DOHH2 (cell line): ENCODE measurements around the gene GNG14.

Experiments used
- CTCF ChIP-seq: fragments of 200-600 bp; sonication (generic); IDR thresholded peaks from one replicate; pipeline ENCODE4 v1.5.1; 2014; ENCODE audit warnings: antibody characterized with exemption, mild to moderate bottlenecking, low read depth, low read length; ENCODE audit not compliant: poor library complexity, severe bottlenecking
- EZH2phosphoT487 ChIP-seq: fragments of 200-600 bp; sonication (generic); IDR thresholded peaks from 2 replicates; pipeline ENCODE4 v1.6.1; 2017; ENCODE audit warnings: borderline replicate concordance, mild to moderate bottlenecking, antibody characterized with exemption, low read length, moderate library complexity, mixed read lengths

- TF ChIP-seq CTCF (no peak), EZH2phosphoT487 (no peak)
Observed at GRCh38 chr19:12720296-12720695, 32.5 kb downstream of the GNG14 start.
